NCI-H748 (cell line): ENCODE measurements around the gene RC3H1.

Experiments
- DNase-seq: peaks from one replicate; lab custom pipeline; 2025; ENCODE audit not compliant: unreplicated experiment; lab: John Stamatoyannopoulos, UW

The RC3H1 gene

DNA sequence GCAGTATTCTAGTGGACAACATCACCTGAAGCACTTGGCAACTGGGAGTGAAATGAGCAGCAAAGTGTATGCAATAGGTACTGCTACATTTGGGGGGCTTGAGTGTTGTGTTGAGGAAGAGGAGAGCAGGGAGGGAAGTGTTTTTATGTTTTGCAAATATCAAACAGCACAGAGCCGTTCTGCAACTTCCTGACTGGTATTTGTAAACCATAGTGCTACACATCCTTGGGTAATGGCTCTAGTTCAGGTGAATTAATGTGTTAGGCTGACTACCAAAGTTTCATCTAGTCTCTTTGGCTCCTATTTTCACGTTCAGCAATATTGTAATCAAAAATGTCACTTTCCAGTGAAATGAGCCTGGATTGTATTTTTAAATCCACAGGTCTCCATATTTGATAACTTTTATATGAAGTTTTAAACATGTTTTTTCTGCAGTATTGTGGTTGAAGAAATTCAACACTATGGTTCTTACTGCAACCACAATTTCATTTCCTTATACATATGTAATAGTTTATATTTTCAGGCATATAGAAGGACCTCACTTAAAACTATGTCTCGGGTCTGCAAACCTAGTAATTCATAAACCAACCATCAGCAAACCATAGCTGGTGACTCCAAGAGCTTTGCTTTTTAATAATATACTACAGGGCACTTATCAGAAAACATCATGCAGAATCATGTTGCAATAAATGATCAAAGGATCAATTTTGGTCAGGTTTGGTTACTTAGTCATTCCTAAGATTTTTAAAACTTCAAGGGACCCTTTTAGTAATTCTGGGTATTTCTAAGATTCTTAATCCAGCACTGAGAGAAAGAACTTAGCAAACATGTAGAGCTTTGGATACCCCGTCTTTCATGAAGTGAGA is 135.2 kb downstream of the RC3H1 start:
- DNase-seq = no peak

DNA sequence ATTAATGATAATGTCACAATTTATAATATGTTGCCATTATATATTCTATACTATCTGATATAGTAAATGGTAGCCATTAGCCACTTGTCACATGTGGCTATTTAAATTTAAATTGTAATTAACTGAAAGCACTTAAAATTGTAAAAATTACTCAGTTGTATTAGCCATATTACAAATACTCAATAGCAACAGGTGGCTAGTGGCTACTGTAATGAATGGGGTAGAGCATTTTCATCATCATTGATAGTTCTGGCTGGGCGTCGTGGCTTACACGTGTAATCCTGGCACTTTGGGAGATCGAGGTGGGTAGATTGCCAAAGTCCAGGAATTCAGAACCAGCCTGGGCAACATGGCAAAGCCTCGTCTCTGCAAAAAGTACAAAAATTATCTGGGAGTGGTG is 137.5 kb downstream of the RC3H1 start:
- DNase-seq = no peak
